ENCODE results near the gene RAB34. TPM values are rescaled to one million over a fixed set of nuclear protein-coding genes. Genes with fewer than 3 reads are reported as not detected.

The RAB34 gene
- total and polyA plus RNA-seq, 2 donors (not counting 3 experiments of a cell fraction or from before 2014, with no cell fraction given), result 62.3 to 113 TPM

GRCh38 chr17:28707339-28707720 lies 10.3 kb downstream of the RAB34 start:
- no peak overlapping the region for H2AFZ ChIP-seq (ENCODE audit: low read depth, low read length)
- no peak overlapping the region for H3K4me2 ChIP-seq (ENCODE audit: insufficient read depth, low read length)
- FAIRE-seq, result no peak
- no peaks in the 10 kb centered on the region for H3K9me1 ChIP-seq (replicated peaks; ENCODE audit: control insufficient read depth, extremely low read depth, insufficient read depth, low read length)
- TF ChIP-seq, protein P1, sequence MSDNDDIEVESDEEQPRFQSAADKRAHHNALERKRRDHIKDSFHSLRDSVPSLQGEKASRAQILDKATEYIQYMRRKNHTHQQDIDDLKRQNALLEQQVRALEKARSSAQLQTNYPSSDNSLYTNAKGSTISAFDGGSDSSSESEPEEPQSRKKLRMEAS (IDR thresholded peaks at IDR 0.05; ENCODE audit: insufficient read depth, insufficient read length), result no peak
- DNase-seq (ENCODE audit: low read depth, low spot score), result no peak
- ChIA-PET POLR2A (no interaction called here), CTCF (no interaction called here)
- peaks cover 4% of the 10 kb centered on the region for H3K4me1 ChIP-seq (ENCODE audit: control insufficient read depth, extremely low read depth, insufficient read depth, low read length)
- no peak overlapping the region for H3K4me3 ChIP-seq (replicated peaks in 1 of 3; ENCODE audit: insufficient read depth in 1 of 3, low read depth in 1 of 3, low read length in 3 of 3)
- dilution Hi-C loops (cut with MboI; ENCODE audit: extremely low pct_ligation_motif_present, low sequenced_read_pairs), result no loop called here
- H3K27ac ChIP-seq (ENCODE audit: insufficient read depth, low read depth, low read length), result no peak overlapping the region
- peaks cover 3 to 21% of the 10 kb centered on the region in 2 experiments for H3K36me3 ChIP-seq (ENCODE audit: control insufficient read depth in 2 of 2, extremely low read depth in 1 of 2, insufficient read depth in 2 of 2, low read length in 2 of 2)
- H3K9me3 ChIP-seq (replicated peaks; ENCODE audit: control insufficient read depth, insufficient read depth, low read length), result no peaks in the 10 kb centered on the region
- no peaks in the 10 kb centered on the region for H4K20me1 ChIP-seq (replicated peaks; ENCODE audit: control insufficient read depth, extremely low read depth, insufficient read depth, low read length)
- H3K79me2 ChIP-seq (ENCODE audit: control insufficient read depth, insufficient read depth, low read length), result no peaks in the 10 kb centered on the region
- no peaks in the 10 kb centered on the region for H3K27me3 ChIP-seq (ENCODE audit: control insufficient read depth in 2 of 2, insufficient read depth in 2 of 2, low read length in 2 of 2)
- intact Hi-C loops (cut with micrococcal nuclease), result no loop called here
- H3K9ac ChIP-seq (replicated peaks; ENCODE audit: extremely low read depth, insufficient read depth, low read length), result no peak overlapping the region
- no TSS peak for BruUV-seq (replicated peaks)

DNA sequence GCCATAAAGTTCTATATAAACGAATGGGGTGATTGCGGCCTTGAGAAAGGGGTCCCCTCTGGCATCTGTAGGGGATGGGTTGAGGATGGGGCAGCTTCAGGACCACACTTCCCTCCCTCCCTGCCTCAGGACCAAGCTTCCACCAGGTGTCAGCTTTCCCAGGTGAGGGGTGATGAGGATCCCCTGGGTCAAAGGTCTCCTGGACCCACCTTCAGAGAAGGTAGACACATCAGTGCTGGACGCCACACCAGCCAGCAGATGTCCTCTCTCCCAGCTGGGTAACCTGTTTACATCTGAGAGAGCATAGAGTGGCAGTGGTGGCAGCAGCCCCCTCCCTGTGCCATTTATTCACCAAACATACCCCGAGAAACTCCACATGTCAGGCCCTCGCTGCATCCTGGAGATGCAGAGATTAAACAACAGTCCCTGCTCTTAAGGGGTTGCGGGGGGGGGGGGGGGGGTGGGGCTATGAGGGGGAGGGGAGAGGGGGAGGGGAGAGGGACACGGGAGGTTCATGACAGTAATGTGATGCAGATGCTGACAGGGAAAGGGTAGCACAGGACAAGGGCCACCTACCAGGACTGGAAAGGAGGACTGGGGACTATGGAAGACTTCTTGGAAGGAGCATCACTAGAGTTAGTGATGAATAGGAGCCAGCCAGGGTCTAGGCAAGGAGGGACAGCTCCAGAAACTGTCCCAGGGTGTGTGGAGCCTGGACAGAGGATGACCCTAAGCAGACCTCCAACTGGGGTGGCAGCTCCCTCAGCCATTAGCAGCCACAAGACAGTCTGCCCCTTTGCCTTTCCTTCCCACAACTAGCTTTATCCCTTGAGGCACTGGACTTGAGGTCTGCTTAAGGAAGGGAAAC lies 11.0 kb downstream of the RAB34 start:
- BruUV-seq (replicated peaks), result no TSS peak
- ChIA-PET POLR2A (no interaction called here), CTCF (no interaction called here)
- no peaks in the 10 kb centered on the region for H3K9me1 ChIP-seq (replicated peaks; ENCODE audit: control insufficient read depth, extremely low read depth, insufficient read depth, low read length)
- no peak for DNase-seq (ENCODE audit: low read depth, low spot score)
- TF ChIP-seq CTCF (IDR thresholded peaks at IDR 0.05; ENCODE audit: extremely low read depth in 1 of 2, insufficient read depth in 1 of 2, low read depth in 1 of 2, low read length in 2 of 2) (no peak), JUN (IDR thresholded peaks at IDR 0.05; ENCODE audit: borderline replicate concordance, insufficient read depth, insufficient read length, low read depth) (no peak), GATA2 (IDR thresholded peaks at IDR 0.05; ENCODE audit: insufficient read depth, insufficient read length, low read depth, low read length) (no peak)
- TF ChIP-seq, protein P1 (IDR thresholded peaks at IDR 0.05; ENCODE audit: insufficient read depth, insufficient read length), result no peak
- intact Hi-C loops (cut with micrococcal nuclease) (no loop called here), dilution Hi-C loops (cut with MboI; ENCODE audit: extremely low pct_ligation_motif_present, low sequenced_read_pairs) (no loop called here)
- H3K79me2 ChIP-seq (ENCODE audit: control insufficient read depth, insufficient read depth, low read length), result no peaks in the 10 kb centered on the region
- no peak overlapping the region for H2AFZ ChIP-seq (ENCODE audit: low read depth, low read length)
- no peak overlapping the region for H3K4me3 ChIP-seq (replicated peaks in 1 of 3; ENCODE audit: insufficient read depth in 1 of 3, low read depth in 1 of 3, low read length in 3 of 3)
- peaks cover 4 to 27% of the 10 kb centered on the region in 2 experiments for H3K36me3 ChIP-seq (ENCODE audit: control insufficient read depth in 2 of 2, extremely low read depth in 1 of 2, insufficient read depth in 2 of 2, low read length in 2 of 2)
- H3K9ac ChIP-seq (replicated peaks; ENCODE audit: extremely low read depth, insufficient read depth, low read length), result no peak overlapping the region
- H3K4me2 ChIP-seq (ENCODE audit: insufficient read depth, low read length), result no peak overlapping the region
- H3K9me3 ChIP-seq (replicated peaks; ENCODE audit: control insufficient read depth, insufficient read depth, low read length), result no peaks in the 10 kb centered on the region
- no peak overlapping the region for H3K27ac ChIP-seq (ENCODE audit: insufficient read depth, low read depth, low read length)
- no peaks in the 10 kb centered on the region for H4K20me1 ChIP-seq (replicated peaks; ENCODE audit: control insufficient read depth, extremely low read depth, insufficient read depth, low read length)
- no peak for FAIRE-seq
- H3K4me1 ChIP-seq (ENCODE audit: control insufficient read depth, extremely low read depth, insufficient read depth, low read length), result peaks cover 4% of the 10 kb centered on the region
- H3K27me3 ChIP-seq (ENCODE audit: control insufficient read depth in 2 of 2, insufficient read depth in 2 of 2, low read length in 2 of 2), result no peaks in the 10 kb centered on the region

All from endothelial cell of umbilical vein (primary cell).